Measurements from ENCODE around the gene KRTAP10-12.

DNA sequence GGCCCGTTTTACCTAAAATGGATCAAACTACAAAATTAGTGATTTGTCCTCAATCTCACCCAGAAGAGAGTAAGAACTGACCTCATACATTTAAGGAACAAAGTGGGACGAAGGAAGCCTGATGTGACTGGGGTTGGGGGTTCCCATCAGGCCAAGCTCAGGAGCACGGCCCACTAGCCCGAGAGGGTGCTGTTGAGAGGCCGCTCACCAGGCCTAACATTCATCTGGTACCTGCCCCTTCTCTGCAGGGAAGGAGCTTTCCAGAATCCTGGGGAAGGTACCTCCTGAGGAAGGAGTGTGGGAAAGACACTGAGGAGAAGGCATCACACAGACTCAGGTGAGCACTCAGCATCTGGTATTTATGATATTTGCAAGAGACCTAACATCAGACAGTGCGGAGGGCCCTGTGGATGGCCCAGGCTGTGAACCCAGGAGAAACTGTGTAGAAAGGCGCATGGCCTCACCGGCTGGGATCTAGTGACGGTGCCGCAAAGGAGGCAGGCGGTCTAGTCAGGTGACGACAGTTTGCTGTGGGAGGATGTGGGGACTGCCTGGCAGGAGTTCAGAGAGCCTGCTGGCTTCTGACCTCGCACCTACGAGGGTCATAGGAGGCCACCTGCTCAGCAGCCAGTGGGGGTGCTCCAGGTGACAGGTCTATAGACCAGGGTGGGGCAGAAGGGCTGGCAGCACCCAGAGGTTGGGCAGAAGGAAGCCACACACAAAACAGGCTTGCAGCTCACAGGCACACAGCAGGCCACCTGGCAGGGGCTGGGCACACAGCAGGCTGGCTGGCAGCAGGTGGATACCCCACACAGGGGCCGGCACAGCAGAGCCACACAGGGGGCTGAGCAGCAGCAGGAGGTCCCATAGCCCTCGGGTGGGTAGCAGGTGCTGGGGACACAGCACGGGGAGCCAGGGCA is 43.1 kb upstream of the KRTAP10-12 start:
- TF ChIP-seq EZH2 (IDR thresholded peaks at IDR 0.05; ENCODE audit: insufficient read depth, poor library complexity, severe bottlenecking): no peak
- no peak for TF ChIP-seq EZH2phosphoT487 (IDR thresholded peaks at IDR 0.05; ENCODE audit: insufficient read depth, low read depth)
